ENCODE data around the gene EYA2.

DNA sequence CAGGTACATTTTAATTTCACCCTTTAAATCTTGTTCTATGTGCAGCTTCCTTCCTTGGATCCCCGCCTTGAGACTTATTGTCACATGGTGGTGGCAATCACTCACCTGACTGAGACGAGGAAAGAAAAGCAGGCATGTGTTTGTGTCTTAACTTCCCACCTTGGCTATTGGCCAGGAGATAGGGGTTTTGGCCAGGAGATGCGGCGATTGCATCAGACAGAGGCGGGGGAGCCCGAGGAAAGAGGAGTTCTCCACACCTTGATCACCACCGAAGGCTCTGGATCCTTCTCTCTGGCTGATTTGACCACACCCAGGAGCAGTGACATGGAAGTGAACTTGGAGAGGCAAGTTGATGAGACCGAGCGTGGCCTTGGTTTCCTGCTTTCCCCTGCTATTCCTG lies 49.7 kb upstream of the EYA2 start:
- TF ChIP-seq, protein P1, sequence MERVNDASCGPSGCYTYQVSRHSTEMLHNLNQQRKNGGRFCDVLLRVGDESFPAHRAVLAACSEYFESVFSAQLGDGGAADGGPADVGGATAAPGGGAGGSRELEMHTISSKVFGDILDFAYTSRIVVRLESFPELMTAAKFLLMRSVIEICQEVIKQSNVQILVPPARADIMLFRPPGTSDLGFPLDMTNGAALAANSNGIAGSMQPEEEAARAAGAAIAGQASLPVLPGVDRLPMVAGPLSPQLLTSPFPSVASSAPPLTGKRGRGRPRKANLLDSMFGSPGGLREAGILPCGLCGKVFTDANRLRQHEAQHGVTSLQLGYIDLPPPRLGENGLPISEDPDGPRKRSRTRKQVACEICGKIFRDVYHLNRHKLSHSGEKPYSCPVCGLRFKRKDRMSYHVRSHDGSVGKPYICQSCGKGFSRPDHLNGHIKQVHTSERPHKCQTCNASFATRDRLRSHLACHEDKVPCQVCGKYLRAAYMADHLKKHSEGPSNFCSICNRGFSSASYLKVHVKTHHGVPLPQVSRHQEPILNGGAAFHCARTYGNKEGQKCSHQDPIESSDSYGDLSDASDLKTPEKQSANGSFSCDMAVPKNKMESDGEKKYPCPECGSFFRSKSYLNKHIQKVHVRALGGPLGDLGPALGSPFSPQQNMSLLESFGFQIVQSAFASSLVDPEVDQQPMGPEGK (CRISPR knock-in tag; IDR thresholded peaks at IDR 0.05; ENCODE audit: borderline replicate concordance): no peak
- TF ChIP-seq OSR1 (CRISPR knock-in tag; IDR thresholded peaks at IDR 0.05): no peak
- no peak for TF ChIP-seq ZNF565 (CRISPR knock-in tag; conservative IDR thresholded peaks at IDR 0.05; ENCODE audit: low read depth)
- TF ChIP-seq, protein P2, sequence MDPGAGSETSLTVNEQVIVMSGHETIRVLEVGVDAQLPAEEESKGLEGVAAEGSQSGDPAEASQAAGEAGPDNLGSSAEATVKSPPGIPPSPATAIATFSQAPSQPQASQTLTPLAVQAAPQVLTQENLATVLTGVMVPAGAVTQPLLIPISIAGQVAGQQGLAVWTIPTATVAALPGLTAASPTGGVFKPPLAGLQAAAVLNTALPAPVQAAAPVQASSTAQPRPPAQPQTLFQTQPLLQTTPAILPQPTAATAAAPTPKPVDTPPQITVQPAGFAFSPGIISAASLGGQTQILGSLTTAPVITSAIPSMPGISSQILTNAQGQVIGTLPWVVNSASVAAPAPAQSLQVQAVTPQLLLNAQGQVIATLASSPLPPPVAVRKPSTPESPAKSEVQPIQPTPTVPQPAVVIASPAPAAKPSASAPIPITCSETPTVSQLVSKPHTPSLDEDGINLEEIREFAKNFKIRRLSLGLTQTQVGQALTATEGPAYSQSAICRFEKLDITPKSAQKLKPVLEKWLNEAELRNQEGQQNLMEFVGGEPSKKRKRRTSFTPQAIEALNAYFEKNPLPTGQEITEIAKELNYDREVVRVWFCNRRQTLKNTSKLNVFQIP (CRISPR knock-in tag; IDR thresholded peaks at IDR 0.05; ENCODE audit: borderline replicate concordance, low read depth): no peak
- TF ChIP-seq, protein P3, sequence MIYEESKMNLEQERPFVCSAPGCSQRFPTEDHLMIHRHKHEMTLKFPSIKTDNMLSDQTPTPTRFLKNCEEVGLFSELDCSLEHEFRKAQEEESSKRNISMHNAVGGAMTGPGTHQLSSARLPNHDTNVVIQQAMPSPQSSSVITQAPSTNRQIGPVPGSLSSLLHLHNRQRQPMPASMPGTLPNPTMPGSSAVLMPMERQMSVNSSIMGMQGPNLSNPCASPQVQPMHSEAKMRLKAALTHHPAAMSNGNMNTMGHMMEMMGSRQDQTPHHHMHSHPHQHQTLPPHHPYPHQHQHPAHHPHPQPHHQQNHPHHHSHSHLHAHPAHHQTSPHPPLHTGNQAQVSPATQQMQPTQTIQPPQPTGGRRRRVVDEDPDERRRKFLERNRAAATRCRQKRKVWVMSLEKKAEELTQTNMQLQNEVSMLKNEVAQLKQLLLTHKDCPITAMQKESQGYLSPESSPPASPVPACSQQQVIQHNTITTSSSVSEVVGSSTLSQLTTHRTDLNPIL (CRISPR knock-in tag; IDR thresholded peaks at IDR 0.05; ENCODE audit: low read depth): no peak
- TF ChIP-seq GLIS3 (CRISPR knock-in tag; IDR thresholded peaks at IDR 0.05): no peak
- no peak for TF ChIP-seq ZFP3 (CRISPR knock-in tag; IDR thresholded peaks at IDR 0.05)
- TF ChIP-seq, protein P4, sequence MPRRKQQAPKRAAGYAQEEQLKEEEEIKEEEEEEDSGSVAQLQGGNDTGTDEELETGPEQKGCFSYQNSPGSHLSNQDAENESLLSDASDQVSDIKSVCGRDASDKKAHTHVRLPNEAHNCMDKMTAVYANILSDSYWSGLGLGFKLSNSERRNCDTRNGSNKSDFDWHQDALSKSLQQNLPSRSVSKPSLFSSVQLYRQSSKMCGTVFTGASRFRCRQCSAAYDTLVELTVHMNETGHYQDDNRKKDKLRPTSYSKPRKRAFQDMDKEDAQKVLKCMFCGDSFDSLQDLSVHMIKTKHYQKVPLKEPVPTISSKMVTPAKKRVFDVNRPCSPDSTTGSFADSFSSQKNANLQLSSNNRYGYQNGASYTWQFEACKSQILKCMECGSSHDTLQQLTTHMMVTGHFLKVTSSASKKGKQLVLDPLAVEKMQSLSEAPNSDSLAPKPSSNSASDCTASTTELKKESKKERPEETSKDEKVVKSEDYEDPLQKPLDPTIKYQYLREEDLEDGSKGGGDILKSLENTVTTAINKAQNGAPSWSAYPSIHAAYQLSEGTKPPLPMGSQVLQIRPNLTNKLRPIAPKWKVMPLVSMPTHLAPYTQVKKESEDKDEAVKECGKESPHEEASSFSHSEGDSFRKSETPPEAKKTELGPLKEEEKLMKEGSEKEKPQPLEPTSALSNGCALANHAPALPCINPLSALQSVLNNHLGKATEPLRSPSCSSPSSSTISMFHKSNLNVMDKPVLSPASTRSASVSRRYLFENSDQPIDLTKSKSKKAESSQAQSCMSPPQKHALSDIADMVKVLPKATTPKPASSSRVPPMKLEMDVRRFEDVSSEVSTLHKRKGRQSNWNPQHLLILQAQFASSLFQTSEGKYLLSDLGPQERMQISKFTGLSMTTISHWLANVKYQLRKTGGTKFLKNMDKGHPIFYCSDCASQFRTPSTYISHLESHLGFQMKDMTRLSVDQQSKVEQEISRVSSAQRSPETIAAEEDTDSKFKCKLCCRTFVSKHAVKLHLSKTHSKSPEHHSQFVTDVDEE (CRISPR knock-in tag; IDR thresholded peaks at IDR 0.05): no peak
- TF ChIP-seq CSDC2 (CRISPR knock-in tag; IDR thresholded peaks at IDR 0.05): no peak
- no peak for TF ChIP-seq ZFP30 (CRISPR knock-in tag; IDR thresholded peaks at IDR 0.05)
- TF ChIP-seq, protein P5, sequence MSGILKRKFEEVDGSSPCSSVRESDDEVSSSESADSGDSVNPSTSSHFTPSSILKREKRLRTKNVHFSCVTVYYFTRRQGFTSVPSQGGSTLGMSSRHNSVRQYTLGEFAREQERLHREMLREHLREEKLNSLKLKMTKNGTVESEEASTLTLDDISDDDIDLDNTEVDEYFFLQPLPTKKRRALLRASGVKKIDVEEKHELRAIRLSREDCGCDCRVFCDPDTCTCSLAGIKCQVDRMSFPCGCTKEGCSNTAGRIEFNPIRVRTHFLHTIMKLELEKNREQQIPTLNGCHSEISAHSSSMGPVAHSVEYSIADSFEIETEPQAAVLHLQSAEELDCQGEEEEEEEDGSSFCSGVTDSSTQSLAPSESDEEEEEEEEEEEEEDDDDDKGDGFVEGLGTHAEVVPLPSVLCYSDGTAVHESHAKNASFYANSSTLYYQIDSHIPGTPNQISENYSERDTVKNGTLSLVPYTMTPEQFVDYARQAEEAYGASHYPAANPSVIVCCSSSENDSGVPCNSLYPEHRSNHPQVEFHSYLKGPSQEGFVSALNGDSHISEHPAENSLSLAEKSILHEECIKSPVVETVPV (CRISPR knock-in tag; IDR thresholded peaks at IDR 0.05): no peak
- TF ChIP-seq PPARA (CRISPR knock-in tag; IDR thresholded peaks at IDR 0.05; ENCODE audit: borderline replicate concordance): no peak
- TF ChIP-seq RARB (CRISPR knock-in tag; IDR thresholded peaks at IDR 0.05): no peak
- TF ChIP-seq BACH2 (CRISPR knock-in tag; IDR thresholded peaks at IDR 0.05; ENCODE audit: borderline replicate concordance): no peak

Measured in SK-N-SH treated with all-trans-retinoic acid at 6 μM for 48 hours (cell line).